Measurements from ENCODE around the gene MTMR3.
A peak's percentile ranks its signal among the peaks of the same experiment; 100 is the strongest.

Gene MTMR3

GRCh38 chr22:29997516-29997915 is 114.5 kb downstream of the MTMR3 start:
- Histone ChIP-seq H3K36me3 (ENCODE audit: control insufficient read depth, insufficient read depth, low read length) (no peaks in the 10 kb centered on the region), H3K9ac (ENCODE audit: low read depth, low read length) (no peak overlapping the region), H3K9me3 (ENCODE audit: control insufficient read depth, insufficient read depth, low read length) (no peaks in the 10 kb centered on the region), H3K4me3 (ENCODE audit: low read depth, low read length) (no peak overlapping the region), H3K4me1 (ENCODE audit: control insufficient read depth, insufficient read depth, low read length) (peaks cover 12% of the 10 kb centered on the region), H3K27me3 (ENCODE audit: control insufficient read depth, insufficient read depth, low read length) (no peaks in the 10 kb centered on the region)

GRCh38 chr22:29998627-29999384 is 115.8 kb downstream of the MTMR3 start:
- H3K9ac ChIP-seq (ENCODE audit: low read depth, low read length) = no peak overlapping the region
- no peaks in the 10 kb centered on the region for H3K36me3 ChIP-seq (ENCODE audit: control insufficient read depth, insufficient read depth, low read length)
- H3K9me3 ChIP-seq (ENCODE audit: control insufficient read depth, insufficient read depth, low read length) = no peaks in the 10 kb centered on the region
- no peak overlapping the region for H3K4me3 ChIP-seq (ENCODE audit: low read depth, low read length)
- no peaks in the 10 kb centered on the region for H3K27me3 ChIP-seq (ENCODE audit: control insufficient read depth, insufficient read depth, low read length)
- peaks cover 2% of the 10 kb centered on the region for H3K4me1 ChIP-seq (ENCODE audit: control insufficient read depth, insufficient read depth, low read length)

GRCh38 chr22:30000566-30000965 is 117.6 kb downstream of the MTMR3 start:
- H3K4me1 ChIP-seq (ENCODE audit: control insufficient read depth, insufficient read depth, low read length) = peaks cover 2% of the 10 kb centered on the region
- H3K27me3 ChIP-seq (ENCODE audit: control insufficient read depth, insufficient read depth, low read length) = no peaks in the 10 kb centered on the region
- no peaks in the 10 kb centered on the region for H3K9me3 ChIP-seq (ENCODE audit: control insufficient read depth, insufficient read depth, low read length)
- no peak overlapping the region for H3K9ac ChIP-seq (ENCODE audit: low read depth, low read length)
- no peaks in the 10 kb centered on the region for H3K36me3 ChIP-seq (ENCODE audit: control insufficient read depth, insufficient read depth, low read length)
- no peak overlapping the region for H3K4me3 ChIP-seq (ENCODE audit: low read depth, low read length)

- H3K4me3 ChIP-seq (ENCODE audit: low read depth, low read length) = no peak overlapping the region
Observed at GRCh38 chr22:30001459-30001858, 118.5 kb downstream of the MTMR3 start.

GRCh38 chr22:30002861-30003486 is 120.0 kb downstream of the MTMR3 start:
- Histone ChIP-seq H3K27me3 (ENCODE audit: control insufficient read depth, insufficient read depth, low read length) (no peaks in the 10 kb centered on the region), H3K4me3 (ENCODE audit: low read depth, low read length) (no peak overlapping the region), H3K4me1 (ENCODE audit: control insufficient read depth, insufficient read depth, low read length) (peaks cover 2% of the 10 kb centered on the region), H3K9ac (ENCODE audit: low read depth, low read length) (no peak overlapping the region), H3K36me3 (ENCODE audit: control insufficient read depth, insufficient read depth, low read length) (no peaks in the 10 kb centered on the region), H3K9me3 (ENCODE audit: control insufficient read depth, insufficient read depth, low read length) (no peaks in the 10 kb centered on the region)

More at GRCh38 chr22:30001459-30001858, 118.5 kb downstream of the MTMR3 start:
- H3K36me3 ChIP-seq (ENCODE audit: control insufficient read depth, insufficient read depth, low read length) = no peaks in the 10 kb centered on the region
- H3K4me1 ChIP-seq (ENCODE audit: control insufficient read depth, insufficient read depth, low read length) = peaks cover 2% of the 10 kb centered on the region
- H3K9ac ChIP-seq (ENCODE audit: low read depth, low read length) = no peak overlapping the region
- no peaks in the 10 kb centered on the region for H3K27me3 ChIP-seq (ENCODE audit: control insufficient read depth, insufficient read depth, low read length)
- no peaks in the 10 kb centered on the region for H3K9me3 ChIP-seq (ENCODE audit: control insufficient read depth, insufficient read depth, low read length)

GRCh38 chr22:30004101-30004500 is 121.1 kb downstream of the MTMR3 start:
- Histone ChIP-seq H3K4me3 (ENCODE audit: low read depth, low read length) (no peak overlapping the region), H3K9me3 (ENCODE audit: control insufficient read depth, insufficient read depth, low read length) (no peaks in the 10 kb centered on the region), H3K4me1 (ENCODE audit: control insufficient read depth, insufficient read depth, low read length) (peaks cover 2% of the 10 kb centered on the region), H3K9ac (ENCODE audit: low read depth, low read length) (no peak overlapping the region), H3K27me3 (ENCODE audit: control insufficient read depth, insufficient read depth, low read length) (no peaks in the 10 kb centered on the region), H3K36me3 (ENCODE audit: control insufficient read depth, insufficient read depth, low read length) (no peaks in the 10 kb centered on the region)

- no peaks in the 10 kb centered on the region for H3K9me3 ChIP-seq (ENCODE audit: control insufficient read depth, insufficient read depth, low read length)
- H3K36me3 ChIP-seq (ENCODE audit: control insufficient read depth, insufficient read depth, low read length) = no peaks in the 10 kb centered on the region
Observed at GRCh38 chr22:30004694-30005093, 121.7 kb downstream of the MTMR3 start.

GRCh38 chr22:30005213-30005857 is 122.4 kb downstream of the MTMR3 start:
- H3K27me3 ChIP-seq (ENCODE audit: control insufficient read depth, insufficient read depth, low read length) = no peaks in the 10 kb centered on the region
- no peaks in the 10 kb centered on the region for H3K9me3 ChIP-seq (ENCODE audit: control insufficient read depth, insufficient read depth, low read length)
- H3K4me1 ChIP-seq (ENCODE audit: control insufficient read depth, insufficient read depth, low read length) = peaks cover 2% of the 10 kb centered on the region
- no peak overlapping the region for H3K4me3 ChIP-seq (ENCODE audit: low read depth, low read length)
- H3K36me3 ChIP-seq (ENCODE audit: control insufficient read depth, insufficient read depth, low read length) = no peaks in the 10 kb centered on the region
- no peak overlapping the region for H3K9ac ChIP-seq (ENCODE audit: low read depth, low read length)

More at GRCh38 chr22:30004694-30005093, 121.7 kb downstream of the MTMR3 start:
- Histone ChIP-seq H3K4me3 (ENCODE audit: low read depth, low read length) (no peak overlapping the region), H3K27me3 (ENCODE audit: control insufficient read depth, insufficient read depth, low read length) (no peaks in the 10 kb centered on the region), H3K4me1 (ENCODE audit: control insufficient read depth, insufficient read depth, low read length) (peaks cover 2% of the 10 kb centered on the region), H3K9ac (ENCODE audit: low read depth, low read length) (no peak overlapping the region)

- Histone ChIP-seq H3K36me3 (ENCODE audit: control insufficient read depth, insufficient read depth, low read length) (no peaks in the 10 kb centered on the region), H3K9ac (ENCODE audit: low read depth, low read length) (no peak overlapping the region), H3K4me3 (ENCODE audit: low read depth, low read length) (no peak overlapping the region), H3K27me3 (ENCODE audit: control insufficient read depth, insufficient read depth, low read length) (no peaks in the 10 kb centered on the region), H3K4me1 (ENCODE audit: control insufficient read depth, insufficient read depth, low read length) (peaks cover 2% of the 10 kb centered on the region), H3K9me3 (ENCODE audit: control insufficient read depth, insufficient read depth, low read length) (no peaks in the 10 kb centered on the region)
Observed at GRCh38 chr22:30007361-30007760, 124.4 kb downstream of the MTMR3 start.

- Histone ChIP-seq H3K4me1 (ENCODE audit: control insufficient read depth, insufficient read depth, low read length) (peaks cover 2% of the 10 kb centered on the region), H3K27me3 (ENCODE audit: control insufficient read depth, insufficient read depth, low read length) (no peaks in the 10 kb centered on the region), H3K9me3 (ENCODE audit: control insufficient read depth, insufficient read depth, low read length) (no peaks in the 10 kb centered on the region), H3K4me3 (ENCODE audit: low read depth, low read length) (no peak overlapping the region), H3K36me3 (ENCODE audit: control insufficient read depth, insufficient read depth, low read length) (no peaks in the 10 kb centered on the region), H3K9ac (ENCODE audit: low read depth, low read length) (peak overlapping the region; percentile 10)
Observed at GRCh38 chr22:30008401-30008800, 125.4 kb downstream of the MTMR3 start.

- Histone ChIP-seq H3K4me1 (ENCODE audit: control insufficient read depth, insufficient read depth, low read length) (no peaks in the 10 kb centered on the region), H3K4me3 (ENCODE audit: low read depth, low read length) (no peak overlapping the region), H3K9me3 (ENCODE audit: control insufficient read depth, insufficient read depth, low read length) (no peaks in the 10 kb centered on the region), H3K9ac (ENCODE audit: low read depth, low read length) (no peak overlapping the region), H3K36me3 (ENCODE audit: control insufficient read depth, insufficient read depth, low read length) (no peaks in the 10 kb centered on the region), H3K27me3 (ENCODE audit: control insufficient read depth, insufficient read depth, low read length) (no peaks in the 10 kb centered on the region)
Observed at GRCh38 chr22:30009478-30009877, 126.5 kb downstream of the MTMR3 start.

Measured in iPS-15b (cell line).